ENCODE measurements around the gene BAAT. TPM values are rescaled to one million over a fixed set of nuclear protein-coding genes. Genes with fewer than 3 reads are reported as not detected.

The BAAT gene
- total and polyA plus RNA-seq, 9 of the 15 experiments (the other 6 are each of a cell fraction or from before 2014, with no cell fraction given) = 0.17 to 0.76 (median 0.32) TPM

DNA sequence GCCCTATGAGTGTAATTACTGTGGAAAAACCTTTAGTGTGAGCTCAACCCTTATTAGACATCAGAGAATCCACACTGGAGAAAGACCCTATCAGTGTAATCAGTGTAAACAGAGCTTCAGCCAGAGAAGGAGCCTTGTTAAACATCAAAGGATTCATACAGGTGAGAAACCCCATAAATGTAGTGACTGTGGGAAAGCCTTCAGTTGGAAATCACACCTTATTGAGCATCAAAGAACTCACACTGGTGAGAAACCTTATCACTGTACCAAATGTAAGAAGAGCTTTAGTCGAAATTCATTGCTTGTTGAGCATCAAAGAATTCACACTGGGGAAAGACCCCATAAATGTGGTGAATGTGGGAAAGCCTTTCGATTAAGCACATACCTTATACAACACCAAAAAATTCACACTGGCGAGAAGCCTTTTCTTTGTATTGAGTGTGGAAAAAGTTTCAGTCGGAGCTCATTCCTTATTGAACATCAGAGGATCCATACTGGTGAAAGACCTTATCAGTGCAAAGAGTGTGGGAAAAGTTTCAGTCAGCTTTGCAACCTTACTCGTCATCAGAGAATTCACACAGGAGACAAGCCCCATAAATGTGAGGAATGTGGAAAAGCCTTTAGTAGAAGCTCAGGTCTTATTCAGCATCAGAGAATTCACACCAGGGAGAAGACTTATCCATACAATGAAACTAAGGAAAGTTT, 23.7 kb upstream of the BAAT start:
- Histone ChIP-seq H2AFZ (ENCODE audit: low read depth, low read length) (no peak overlapping the region), H3K9me1 (ENCODE audit: control insufficient read depth, insufficient read depth, low read length) (no peaks in the 10 kb centered on the region), H4K20me1 (replicated peaks; ENCODE audit: control insufficient read depth, insufficient read depth, low read length) (no peaks in the 10 kb centered on the region), H3K27ac (ENCODE audit: extremely low read depth, low read depth, low read length) (no peak overlapping the region), H3K9ac (ENCODE audit: insufficient read depth in 1 of 2, low read depth in 2 of 2, low read length in 2 of 2) (no peak overlapping the region), H3K27me3 (ENCODE audit: control insufficient read depth in 2 of 2, insufficient read depth in 2 of 2, low read length in 2 of 2) (no peaks in the 10 kb centered on the region), H3K4me3 (no peak overlapping the region), H3K4me1 (replicated peaks in 1 of 2; ENCODE audit: control insufficient read depth in 2 of 2, insufficient read depth in 2 of 2, low read length in 2 of 2) (no peaks in the 10 kb centered on the region), H3K4me2 (ENCODE audit: insufficient read depth, low read length) (no peak overlapping the region), H3K79me2 (ENCODE audit: control insufficient read depth, insufficient read depth, low read length) (no peaks in the 10 kb centered on the region; the same call in 2 of the 3 replicates), H3K36me3 (ENCODE audit: control insufficient read depth, insufficient read depth, low read length) (peaks cover 54% of the 10 kb centered on the region), H3K9me3 (replicated peaks; ENCODE audit: control insufficient read depth, insufficient read depth, low read depth, low read length) (peaks cover 52% of the 10 kb centered on the region)
- in situ Hi-C loops (cut with MboI) = no loop called here
- TF ChIP-seq ZNF212 (CRISPR knock-in tag; IDR thresholded peaks at IDR 0.05) = no peak
- no peak for TF ChIP-seq ESRRA (IDR thresholded peaks at IDR 0.05; ENCODE audit: borderline replicate concordance, low read depth)
- 0 out of 2 replicates have a peak, but pooled peaks have one; percentile 30 for TF ChIP-seq LEF1 (IDR thresholded peaks at IDR 0.05)
- no peak for TF ChIP-seq MBD2 (IDR thresholded peaks at IDR 0.05; ENCODE audit: borderline replicate concordance, low read depth)
- TF ChIP-seq ZNF274 (IDR thresholded peaks at IDR 0.05; ENCODE audit: borderline replicate concordance, low read depth, low read length) = peak; percentile 80
- 0 out of 2 replicates have a peak, but pooled peaks have one; percentile 27 for TF ChIP-seq POLR2A (conservative IDR thresholded peaks at IDR 0.05)
- TF ChIP-seq TAL1 (IDR thresholded peaks at IDR 0.05) = no peak
- peak; percentile 94 for TF ChIP-seq ZNF75A (CRISPR knock-in tag; IDR thresholded peaks at IDR 0.05)
- POLR2A ChIA-PET = interaction anchor here (0.6 to 1.3 kb wide), 3 partner anchors 10 to 29 kb away, joined by 3 to 5 read pairs (median 3); partner anchors contain the start of genes MRPL50 and ZNF189
- 94% methylated on average over 5 of the region's 5 CpGs for WGBS (ENCODE audit: insufficient coverage, low coverage, missing lambda C conversion rate)
- ATAC-seq (no peak), DNase-seq (ENCODE audit: extremely low read depth in 1 of 4, low spot score in 3 of 4) (no peak), FAIRE-seq (no peak)
- intact Hi-C loops (cut with micrococcal nuclease) = no loop called here
- no TSS peak for BruUV-seq (replicated peaks)
- CTCF ChIA-PET (ENCODE audit: low intra/inter-chr PET ratio) = no interaction called here

Data from K562 (cell line).